ENCODE measurements around the gene SLC6A19. TPM values are rescaled to one million over a fixed set of nuclear protein-coding genes. Genes with fewer than 3 reads are reported as not detected.

SLC6A19 gene
- total RNA-seq, 1 donor from 2014 or later = not detected

DNA sequence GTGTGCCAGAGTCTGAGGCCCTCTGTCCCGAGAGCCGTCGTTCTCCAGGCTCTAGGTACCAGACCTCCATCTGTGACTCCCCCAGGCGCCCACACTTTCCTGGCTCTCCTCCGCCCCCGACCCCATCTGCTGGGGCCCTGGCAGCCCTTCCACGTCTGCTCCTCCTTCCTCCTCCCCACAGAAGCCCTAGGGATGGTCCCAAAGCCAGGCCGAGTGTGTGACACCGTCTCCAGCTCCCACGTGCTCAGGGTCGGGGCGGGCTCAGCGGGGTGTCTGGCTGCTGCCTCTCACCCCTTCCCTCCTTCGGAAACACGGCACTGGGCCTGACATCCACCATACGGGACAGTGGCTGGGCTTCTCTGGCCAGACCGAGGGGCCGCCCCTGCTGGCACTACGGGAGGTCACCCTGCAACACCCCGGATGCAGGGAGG is 20.5 kb upstream of the SLC6A19 start:
- no peak for DNase-seq

GRCh38 chr5:1181451-1182359 is 19.7 kb upstream of the SLC6A19 start:
- peak; percentile 33 for DNase-seq

DNA sequence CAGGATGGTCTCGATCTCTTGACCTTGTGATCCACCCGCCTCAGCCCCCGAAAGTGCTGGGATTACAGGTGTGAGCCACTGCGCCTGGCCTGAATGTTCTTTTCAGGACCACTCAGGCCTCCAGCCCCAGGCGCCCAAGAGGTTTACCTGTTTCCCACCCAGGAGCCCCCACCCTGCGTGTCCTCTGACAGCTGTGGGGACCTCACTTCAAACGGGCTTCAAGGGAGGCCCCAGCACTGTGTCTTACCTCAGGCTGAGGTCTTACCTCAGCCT is 19.1 kb upstream of the SLC6A19 start:
- DNase-seq = no peak

GRCh38 chr5:1182633-1183423 is 18.6 kb upstream of the SLC6A19 start:
- peak; percentile 47 for DNase-seq

DNA sequence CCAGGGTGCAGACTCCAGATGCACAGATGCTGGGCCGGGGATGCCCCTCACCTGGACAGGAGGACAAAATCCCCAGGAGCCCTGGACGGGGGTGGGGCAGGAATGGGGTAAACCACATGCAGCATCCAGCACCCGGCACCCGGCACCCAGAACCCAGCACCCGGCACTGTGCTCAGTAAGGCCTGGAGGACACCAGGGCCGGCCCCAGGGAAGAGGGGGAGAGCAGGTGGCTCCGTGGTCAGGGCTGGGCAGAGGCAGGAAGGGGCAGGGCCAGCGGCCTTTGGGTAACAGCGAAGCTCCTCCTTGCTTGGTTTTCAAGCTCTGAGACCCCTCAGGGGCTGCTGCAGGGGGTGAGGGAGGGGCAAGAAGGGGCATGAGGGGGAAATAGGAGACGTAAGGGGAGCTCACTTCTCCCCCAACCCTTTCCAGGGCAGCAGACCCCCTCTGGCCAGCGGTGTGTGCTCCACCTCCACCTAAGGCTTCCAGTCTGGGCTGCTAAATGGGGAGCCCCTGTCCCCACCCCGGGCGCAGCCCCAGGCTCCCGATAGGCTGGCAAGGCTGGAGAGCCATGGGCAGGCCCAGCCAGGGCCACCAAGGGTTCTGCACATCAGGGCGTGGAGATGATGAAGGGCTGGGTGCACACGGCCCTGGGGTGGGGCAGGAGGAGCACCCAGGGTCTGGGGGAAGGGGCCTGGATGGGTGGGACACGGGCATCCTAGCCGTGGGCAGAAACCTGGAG is 17.8 kb upstream of the SLC6A19 start:
- no peak for DNase-seq

GRCh38 chr5:1184163-1184470 is 17.3 kb upstream of the SLC6A19 start:
- no peak for DNase-seq

DNA sequence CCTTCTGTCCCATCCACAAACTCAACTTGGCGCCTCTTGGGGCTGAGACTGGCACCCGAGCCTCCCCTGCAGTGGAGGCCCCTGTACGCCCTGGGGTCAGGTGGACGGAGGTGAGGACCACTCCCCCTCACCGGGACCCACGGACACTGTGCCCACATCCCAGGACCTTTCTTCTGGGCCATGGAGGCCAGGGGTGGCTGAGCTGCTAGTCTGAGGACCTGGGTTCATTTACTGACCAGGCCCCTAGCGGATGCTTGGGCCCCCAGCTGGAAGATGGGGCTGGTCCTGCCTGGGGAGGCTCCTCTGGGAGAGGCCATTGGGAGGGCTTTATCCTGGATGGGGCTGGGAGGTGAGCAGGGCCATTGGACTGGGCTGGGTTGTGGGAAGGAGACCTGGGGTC is 16.9 kb upstream of the SLC6A19 start:
- DNase-seq = no peak

DNA sequence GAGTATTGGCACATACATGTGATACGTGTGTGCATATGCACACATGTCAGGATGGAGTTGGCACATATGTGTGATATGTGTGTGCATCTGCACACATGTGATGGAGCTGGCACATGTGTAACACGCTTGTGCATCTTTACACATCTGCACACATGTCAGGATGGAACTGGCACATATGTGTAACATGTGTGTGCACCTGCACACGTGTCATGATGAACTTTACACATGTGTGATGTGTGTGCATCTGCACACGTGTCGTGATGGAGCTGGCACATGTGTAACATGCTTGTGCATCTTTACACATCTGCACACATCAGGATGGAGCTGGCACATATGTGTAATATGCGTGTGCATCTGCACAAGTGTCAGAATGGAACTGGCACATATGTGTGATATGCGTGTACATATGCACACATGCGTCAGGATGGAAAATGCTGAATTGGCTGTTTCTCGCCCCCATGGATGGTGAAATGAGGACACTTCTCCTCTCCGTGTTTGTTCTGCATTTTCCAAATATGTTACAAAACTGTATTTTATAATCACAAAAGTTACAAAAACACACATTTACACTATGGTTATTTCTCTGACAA is 16.3 kb upstream of the SLC6A19 start:
- no peak for DNase-seq

GRCh38 chr5:1185629-1186350 is 15.6 kb upstream of the SLC6A19 start:
- DNase-seq = no peak

DNA sequence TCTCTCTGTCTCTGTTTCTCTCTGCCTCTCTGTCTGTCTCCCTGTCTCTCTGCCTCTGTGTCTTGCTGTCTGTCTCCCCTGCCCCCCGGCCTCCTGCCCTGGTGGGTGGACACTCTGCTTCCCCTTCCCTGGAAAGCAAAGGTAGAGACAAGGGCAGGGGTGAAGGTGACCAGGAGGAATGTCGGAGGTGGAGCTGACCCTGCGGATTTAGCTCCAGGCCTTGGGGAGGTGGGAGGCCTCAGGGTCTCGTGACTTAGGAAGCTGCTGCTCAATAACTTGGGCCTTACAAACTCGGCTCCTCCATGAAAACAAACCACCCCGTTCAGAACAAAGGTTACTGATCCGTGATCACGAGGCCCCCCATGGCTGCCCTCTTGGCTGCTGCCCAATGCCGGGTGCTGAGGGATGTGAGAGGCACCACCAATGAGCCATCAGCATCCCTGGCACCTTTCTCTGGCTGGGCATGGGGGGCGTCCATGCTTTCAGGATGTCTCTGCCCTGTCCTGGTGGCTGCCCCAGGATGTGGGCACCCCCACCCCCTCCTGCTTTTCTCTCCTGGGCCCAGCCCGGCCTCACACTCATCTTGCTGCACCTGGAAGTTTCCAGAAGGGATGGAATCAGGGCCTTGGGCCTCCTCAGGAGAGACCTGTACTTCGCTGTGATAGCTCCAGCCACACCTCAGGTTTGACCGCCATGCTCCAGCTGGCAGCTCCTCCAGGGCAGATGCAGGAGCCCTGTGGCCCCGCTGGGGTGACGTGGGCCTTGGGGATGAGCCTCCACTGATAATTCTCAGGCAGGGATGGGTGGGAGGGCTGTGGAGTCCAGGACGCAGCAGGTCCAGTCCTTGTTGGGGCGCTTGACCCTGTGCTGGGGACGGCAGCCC is 14.8 kb upstream of the SLC6A19 start:
- no peak for DNase-seq

DNA sequence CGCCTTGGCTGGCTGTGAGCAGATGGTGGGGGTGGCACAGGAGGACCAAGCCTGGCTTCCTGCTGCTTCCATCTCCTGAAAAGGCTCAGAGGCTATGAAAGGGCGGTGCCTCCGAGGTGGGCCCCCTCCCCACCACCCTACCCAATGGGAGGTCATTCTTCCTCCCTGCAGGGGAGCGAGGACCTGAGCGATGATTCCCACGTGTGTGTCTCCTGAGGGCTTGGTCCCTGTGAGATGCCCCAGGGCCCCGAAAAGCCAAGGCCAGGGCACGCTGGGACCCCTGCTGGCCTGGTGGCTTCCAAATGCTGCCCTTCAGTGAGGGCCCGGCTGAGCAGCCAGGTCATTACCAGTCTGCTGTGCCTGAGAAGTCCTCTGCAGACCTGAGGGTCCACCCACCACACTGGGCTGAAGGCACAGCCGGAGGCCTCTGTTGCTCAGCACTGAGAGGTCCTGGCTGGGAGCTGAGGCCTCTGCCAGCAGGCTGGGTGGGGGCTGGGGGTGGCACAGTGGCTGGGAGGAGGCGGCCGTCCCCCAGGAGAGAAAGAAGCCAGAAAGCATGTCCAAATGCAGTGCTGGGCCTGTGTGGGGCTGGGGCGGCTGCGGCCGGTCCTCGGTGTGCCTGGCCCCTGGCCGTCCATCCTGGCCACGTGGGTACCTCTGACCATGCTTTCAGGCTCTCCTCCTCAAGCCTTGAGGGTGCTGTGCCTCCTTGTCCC is 14.0 kb upstream of the SLC6A19 start:
- no peak for DNase-seq

- DNase-seq = no peak
These were observed 13.5 kb upstream of the SLC6A19 start for GRCh38 chr5:1187950-1188334.

DNA sequence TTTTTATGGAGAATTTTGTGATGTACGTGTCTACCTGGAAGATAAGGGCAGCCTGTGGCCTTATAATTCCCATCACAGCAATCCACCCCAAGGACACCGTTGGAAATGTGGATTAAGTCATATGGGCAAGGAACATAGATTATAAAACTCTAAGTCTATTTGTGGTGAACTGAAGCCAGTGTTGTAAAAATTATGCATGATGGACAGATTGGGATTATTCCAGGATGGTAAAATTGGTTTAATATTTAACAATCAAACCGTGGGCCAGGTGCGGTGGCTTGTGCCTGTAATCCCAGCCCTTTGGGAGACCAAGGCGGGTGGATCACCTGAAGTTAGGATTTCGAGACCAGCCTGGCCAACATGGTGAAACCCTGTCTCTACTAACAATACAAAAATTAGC is 12.9 kb upstream of the SLC6A19 start:
- DNase-seq = no peak

- DNase-seq = no peak
These were observed 12.1 kb upstream of the SLC6A19 start for GRCh38 chr5:1189269-1189668.

DNA sequence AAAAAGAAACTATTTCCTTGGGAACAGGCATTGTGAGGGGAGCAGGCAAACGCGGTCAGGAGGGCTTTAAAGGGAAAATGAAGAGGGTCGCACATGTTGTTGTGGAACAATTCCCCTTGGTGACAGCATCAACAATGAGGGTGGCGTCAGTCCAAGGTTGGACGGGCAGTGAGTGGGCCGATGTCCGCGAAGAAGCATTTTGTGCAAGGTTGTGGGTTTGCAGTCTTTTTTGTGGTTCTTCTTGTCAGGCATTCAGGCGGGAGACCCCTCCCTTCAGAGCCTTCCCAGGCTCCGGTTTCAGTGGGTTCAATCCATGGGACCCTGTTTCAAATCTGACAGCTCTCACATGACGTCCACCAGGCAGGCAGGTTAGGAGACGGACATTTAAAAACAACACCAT is 11.1 kb upstream of the SLC6A19 start:
- DNase-seq = no peak

GRCh38 chr5:1190837-1191239 is 10.6 kb upstream of the SLC6A19 start:
- no peak for DNase-seq

- DNase-seq = no peak
These were observed 8.3 kb upstream of the SLC6A19 start for GRCh38 chr5:1192971-1193590.

- no peak for DNase-seq
These were observed 7.8 kb upstream of the SLC6A19 start for GRCh38 chr5:1193591-1193985.

- no peak for DNase-seq
These were observed 7.0 kb upstream of the SLC6A19 start for GRCh38 chr5:1194378-1194777.

- DNase-seq = no peak
These were observed 6.0 kb upstream of the SLC6A19 start for GRCh38 chr5:1195439-1195838.

Measured in tongue (tissue), 2 donors.